ENCODE results near the gene LRRC8C.
A peak's percentile ranks its signal among the peaks of the same experiment; 100 is the strongest.

The LRRC8C gene

DNA sequence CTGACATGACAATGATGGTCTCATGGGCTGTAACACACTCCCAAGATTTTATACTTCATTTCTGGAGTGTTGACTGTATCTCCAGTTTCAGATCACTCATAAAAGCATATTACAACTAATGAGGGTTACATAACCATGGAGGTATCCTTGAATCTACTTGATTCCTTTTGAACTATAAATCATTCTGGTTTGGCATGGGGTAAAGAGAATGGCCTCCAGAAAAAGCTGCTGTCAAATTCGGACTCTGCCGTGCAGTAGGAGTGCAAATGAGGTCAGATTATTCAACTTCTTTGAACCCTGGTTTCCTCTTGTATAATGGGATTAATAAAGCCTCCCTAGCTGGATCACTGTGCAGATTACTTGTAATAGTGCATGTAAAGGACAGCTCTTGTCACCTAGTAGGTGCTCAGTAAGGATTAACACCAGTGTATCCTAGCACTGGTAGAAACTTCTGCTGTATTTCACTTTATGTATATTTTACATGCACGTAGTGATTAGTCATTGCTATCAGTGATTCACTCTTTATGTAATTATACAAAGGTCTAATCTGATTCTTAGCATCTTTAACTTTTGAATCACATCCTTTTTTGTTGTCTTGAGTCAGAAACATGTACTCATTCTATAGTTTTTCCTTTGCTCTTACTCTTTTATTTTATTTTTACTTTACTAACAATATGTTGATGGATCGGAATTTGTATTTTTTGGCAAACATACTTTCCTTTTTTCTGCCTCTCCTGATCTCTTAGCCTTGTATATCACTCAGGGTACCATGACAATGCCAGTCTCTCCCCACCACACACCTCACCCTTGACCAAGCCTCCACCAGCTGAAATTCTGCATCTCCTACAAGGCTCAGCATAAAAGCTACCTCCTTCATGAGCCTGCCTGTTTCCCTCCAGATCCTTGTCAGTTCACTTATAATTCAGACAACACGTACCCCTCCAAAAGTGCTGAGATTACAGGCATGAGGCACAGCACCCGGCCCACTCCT is 3.2 kb downstream of the LRRC8C start:
- peak; percentile 57 for DNase-seq

DNA sequence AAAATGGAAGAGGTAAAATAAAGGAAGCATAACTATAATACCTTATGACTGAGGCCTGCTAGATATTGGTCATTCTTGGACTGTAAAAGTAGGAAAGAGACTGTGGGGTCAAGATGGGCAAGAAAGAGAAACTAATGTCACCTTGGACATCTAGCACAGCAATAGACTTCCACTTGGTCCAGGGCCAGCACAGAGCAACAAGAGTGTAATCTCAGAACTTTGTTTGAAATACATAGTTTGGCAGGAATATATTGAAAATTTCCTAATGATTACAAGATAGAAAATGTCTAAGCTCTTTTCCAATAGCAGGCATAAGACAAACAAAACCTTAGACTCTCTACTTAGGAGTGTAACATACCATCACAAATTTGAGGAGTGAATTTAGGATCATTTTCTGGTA is 4.6 kb downstream of the LRRC8C start:
- DNase-seq: no peak

DNA sequence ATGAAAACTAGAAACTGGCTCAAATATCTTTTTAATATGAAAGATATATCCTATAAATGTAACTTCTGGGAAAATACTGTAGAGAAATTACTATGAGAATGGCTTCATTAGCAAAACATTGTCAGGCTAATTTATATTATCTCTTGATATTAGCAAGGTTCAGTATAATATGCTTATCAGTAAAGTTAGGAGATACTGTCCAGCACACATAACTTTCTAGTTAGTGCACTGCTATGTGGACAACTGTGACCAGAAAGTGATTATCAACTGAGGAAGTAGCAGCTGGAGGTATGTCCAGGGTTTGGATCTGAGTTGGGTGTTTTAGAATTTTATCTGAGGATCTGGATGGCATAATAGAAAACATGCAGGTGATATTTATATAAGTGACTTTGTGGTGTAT is 7.5 kb downstream of the LRRC8C start:
- no peak for DNase-seq

DNA sequence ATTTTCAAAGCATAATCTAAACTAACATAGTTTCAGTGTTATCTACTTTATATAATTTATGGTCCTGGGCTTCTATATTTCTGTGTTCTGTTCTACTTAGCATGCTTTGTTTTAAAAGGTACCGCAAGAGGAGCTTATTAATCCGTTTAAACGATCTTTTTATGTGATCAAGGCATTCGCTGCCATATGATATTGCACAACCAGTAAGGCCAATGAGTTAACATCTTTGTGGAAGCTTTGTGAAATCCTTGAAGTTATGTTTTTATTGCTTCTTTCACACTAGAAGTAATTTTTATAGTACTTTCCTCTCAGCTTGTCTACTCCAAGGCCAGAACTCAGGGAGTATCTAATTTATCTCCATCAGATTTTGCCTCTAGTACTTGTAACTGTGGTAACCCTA is 8.9 kb downstream of the LRRC8C start:
- DNase-seq: no peak

DNA sequence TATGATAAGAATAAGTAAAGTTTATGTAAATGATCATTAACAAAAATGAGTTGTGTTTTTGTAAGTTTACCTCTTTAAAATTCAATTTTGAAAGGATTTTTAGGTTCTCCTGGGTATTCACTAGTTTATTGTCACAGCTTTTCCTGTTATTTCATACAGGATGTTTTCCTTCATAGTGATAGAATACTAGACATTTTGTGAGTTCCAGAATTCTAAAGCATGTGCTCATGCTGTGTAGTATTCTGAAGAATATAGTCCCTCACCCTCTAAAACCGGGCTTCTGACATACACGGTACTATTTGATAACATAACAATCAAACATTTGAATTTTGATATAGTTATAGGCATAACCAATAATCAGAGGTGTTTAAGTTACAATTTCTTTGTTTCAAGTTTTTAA is 10.7 kb downstream of the LRRC8C start:
- DNase-seq: no peak

DNA sequence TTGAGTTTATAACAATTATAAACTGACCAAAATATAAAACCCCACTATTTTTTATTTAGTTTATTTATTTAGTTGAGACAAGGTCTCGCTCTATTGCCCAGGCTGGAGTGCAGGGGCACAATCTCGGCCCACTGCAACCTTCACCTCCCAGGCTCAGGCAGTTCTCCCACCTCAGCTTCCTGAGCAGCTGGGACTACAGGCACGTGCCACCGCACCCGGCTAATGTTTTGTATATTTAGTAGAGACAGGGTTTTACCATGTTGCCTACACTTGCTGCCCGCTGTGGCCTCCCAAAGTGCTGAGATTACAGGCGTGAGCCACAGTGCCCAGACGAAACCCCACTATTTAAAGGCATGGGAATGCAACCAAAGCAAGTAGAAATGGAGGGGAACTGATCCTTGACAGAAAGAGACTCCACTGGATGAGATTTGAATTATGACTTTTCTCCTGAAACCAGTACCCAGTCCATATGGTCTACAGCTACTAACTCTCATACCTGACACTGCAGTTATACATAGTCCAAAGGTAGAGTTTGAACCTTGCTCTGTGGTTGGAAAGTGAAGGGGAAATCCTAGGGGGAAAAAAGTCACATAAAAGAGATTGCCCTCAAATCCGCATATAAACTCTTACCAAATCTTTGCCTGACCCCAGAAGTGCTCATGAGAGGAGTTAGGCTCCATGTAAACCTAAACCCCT is 11.3 kb downstream of the LRRC8C start:
- no peak for DNase-seq

DNA sequence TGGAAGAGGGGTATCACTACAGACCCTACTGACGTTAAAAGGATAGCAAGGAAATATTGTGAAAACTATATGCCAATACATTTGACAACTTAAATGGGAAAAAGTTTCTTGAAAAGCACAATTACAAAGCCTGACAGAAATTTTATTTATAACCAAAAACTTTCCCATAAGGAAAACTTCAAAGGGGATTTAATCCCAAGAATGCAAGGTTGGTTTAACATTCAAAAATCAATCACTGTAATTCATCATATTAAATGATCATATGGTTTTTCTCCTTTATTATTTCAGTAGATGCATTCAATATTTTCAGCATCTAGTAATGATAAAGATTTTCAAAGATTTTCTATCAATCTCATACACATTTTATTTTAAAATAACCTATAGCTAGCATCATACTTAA is 13.3 kb downstream of the LRRC8C start:
- DNase-seq: no peak

DNA sequence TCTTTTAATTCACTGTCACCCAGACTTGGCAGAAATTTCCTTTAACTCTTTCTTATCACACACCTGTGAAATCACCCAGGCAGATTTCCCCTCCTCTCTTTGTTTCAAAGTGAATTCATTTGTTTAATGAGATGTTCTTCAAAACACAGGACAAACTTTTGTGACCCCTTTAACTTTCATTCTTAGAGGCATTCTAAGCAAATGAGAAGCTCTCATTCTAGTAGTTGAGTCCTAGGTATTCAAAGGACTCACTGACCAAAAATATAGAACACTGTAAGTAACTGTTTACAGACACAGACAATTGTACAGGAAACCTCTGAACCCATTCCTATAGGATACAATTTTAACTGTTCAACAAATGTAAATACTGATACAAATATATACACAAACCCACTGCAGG is 16.9 kb downstream of the LRRC8C start:
- DNase-seq: no peak

DNA sequence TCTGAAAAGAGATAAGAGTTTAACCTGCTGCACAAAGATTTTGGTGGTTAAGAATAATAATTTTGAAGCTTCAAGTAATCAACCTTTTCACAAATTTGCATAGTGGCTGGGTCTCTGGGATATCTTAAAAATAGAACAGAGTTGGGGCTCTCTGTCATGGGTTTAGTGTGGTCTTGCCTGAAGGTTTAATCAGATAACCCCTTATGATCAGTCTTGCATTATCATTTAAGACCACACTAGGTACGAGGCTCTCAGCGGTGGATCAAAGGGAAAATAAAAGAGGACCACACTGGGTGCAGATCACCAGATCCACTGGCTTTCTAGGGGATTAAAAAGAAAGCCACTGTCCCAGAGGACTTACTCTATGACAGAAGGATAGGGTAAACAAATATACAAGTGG is 19.5 kb downstream of the LRRC8C start:
- no peak for DNase-seq

DNA sequence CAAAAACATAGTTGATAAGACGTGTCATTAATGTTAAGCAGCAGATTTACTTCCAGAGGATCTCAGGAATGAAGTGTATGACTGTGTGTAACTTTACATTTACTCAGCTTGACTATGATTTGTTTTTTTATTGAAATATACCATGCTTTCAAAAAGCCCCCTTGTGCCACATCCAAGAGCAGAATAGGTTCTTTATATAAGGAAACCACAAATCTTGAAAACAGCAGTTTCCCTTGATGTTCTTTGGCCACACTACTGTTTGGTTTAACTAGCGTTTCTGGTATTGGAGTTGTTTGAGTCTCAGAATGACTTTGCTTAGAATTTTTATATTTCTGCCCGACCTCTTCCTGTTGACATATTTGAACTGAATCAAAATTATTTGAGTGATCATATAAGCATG is 25.0 kb downstream of the LRRC8C start:
- peak; percentile 83 for DNase-seq

DNA sequence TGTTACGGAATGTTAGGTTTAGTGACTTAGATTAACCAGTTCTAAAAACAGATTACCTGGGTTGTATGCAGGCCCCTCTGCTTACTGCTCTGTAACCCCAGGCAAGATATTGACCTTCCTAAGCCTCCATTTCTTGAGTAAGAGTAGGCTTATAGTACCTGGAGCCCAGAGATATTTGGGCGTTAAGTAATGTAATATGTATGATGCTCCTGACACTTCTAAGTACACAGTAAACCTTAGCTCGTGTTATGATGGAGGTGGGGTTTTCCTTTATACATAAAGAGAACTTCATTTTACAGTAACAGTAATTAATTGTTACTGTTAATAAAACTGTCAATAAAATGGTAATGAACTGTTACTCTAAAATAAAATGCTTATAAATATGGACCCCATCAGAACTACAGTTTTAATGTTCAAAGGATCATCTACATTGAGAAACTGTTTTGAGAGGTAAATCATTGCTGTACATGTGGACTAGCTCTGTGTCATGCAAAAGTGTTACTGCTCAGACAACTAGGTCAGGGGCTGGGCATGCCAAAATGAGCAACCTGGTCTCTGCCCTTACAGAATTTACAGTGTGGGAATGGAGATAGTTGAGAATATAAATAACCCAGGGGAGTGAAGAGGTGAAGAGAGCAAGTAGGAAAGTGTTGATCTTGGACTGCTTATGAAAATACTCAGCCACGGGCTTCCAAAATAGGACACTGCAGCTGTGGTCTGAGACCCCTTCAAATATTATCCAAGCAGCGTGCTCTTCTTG is 26.6 kb downstream of the LRRC8C start:
- DNase-seq: peak; percentile 31

DNA sequence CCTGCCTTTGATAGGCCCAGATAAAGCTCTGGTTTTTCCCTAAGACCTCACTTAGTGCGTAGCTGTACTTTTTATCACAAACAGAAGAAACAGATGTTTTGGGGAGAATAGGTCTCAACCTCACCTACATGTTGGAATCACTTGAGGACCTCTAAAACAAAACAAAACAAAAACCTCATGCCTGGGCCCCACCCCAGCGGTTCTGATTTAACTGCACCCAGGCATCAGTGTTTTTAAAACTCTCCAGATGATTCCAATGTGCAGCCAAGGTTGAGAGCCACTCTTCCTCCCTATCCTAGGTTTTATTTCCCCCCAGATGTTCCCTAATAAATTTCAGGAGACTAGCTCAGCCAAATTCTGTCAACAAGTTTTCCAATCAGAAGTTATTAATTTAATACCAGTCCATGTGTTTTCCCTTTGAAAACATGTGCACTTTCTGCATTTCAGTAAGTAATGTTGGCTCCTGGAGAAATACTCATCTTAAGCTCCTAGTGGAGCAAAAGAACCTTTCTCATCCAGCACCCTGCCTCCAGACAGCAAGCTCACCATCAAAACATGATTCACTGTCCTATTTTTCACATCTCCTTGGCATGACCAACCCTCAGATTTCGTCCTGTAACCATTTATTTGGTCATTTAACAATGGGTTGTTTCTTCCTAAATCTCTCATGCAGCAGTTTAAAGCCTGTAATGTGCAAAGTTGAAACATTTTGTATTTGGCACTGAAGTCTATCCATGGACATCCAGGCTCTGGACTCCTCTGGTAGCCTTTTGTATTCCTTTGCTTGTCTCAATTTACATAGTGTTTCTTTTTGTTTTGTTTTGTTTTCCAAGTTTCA is 27.5 kb downstream of the LRRC8C start:
- no peak for DNase-seq

DNA sequence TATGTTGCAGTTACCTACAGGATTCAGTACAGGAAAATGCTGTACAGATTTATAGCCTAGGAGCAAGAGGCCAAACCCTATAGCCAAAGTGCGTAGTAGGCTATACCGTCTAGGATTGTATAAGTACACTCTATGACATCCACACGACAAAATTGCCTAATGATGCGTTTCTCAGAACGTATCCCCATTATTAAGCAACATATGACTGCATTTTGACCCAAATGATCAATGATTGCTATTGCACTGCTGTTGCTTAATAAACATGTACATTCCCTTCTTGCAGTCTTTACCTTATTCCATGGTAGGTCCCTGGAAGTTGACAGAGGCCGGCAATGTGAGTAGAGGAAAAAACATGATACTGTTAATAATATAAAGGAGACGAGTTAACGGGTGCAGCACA is 33.0 kb downstream of the LRRC8C start:
- DNase-seq: no peak

DNA sequence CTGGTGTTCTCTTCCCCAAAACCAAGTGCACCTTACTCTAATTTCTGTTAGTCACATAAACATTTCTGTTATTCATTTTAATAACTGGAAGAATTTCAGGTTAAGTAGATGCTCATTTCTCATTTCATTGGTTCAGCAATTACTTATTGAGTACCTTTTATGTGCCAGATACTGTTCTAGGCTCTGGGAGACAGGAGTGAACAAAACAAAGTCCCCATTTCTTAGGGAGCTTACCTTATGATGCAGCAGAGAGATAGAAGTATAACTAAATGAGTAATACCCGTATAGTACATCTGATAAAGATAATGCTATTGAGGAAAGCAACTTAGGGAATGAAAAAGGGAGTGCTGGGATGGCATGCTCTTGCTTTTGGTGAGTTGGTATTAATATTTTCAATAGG is 33.7 kb downstream of the LRRC8C start:
- DNase-seq: no peak

DNA sequence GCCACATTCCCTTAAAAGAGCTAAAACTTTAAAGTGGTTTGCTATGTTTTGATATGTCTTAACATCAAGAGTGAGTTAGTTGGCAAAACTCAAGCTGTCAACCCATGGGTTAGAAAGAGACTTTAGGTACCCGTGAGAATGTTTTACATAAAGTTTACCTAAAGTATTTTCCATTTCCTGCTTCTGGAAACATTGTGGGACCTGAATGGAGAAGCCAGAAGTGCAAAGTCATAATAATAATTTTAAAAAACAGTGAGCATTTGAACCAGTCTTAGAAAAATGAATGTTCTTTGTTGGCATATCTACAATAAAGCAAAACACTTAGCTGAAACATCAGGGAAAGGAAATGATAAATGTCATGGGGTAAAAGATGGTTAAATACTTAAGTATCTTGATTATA is 34.8 kb downstream of the LRRC8C start:
- DNase-seq: no peak

DNA sequence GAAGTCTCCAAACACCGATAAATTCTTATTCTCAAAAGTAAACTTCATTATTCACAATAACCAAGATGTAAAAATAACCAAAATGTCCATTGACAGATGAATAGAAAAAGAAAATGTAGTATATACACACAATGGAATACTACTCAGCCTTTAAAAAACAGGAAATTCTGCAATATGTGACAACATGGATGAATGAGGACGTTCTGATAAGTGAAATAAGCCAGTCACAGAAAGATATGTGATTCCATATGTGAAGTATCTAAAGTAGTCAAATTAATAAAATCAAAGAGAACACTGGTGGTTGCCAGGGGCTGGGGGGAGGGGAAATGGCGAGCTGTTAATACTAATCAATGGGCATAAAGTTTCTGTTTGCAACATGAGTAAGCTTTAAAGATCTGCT is 36.0 kb downstream of the LRRC8C start:
- DNase-seq: no peak

DNA sequence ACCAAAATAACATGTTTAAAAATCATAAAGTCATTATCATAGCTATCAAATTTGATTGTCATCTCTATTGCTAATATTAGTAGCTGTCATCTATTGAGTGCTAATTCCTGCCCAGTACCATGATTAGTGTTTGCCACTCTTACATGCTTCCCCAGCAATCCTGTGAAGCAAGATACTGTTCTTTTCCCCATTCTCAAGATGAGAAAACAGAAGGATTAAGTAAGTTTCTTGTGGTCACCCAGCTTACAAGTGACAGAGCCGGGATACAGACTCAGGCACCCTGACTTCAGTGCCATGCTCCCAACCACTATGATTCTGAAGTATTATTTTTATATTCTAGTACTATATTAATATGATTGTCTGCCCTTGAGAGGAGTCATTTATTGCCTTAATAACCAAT is 36.5 kb downstream of the LRRC8C start:
- DNase-seq: no peak

DNA sequence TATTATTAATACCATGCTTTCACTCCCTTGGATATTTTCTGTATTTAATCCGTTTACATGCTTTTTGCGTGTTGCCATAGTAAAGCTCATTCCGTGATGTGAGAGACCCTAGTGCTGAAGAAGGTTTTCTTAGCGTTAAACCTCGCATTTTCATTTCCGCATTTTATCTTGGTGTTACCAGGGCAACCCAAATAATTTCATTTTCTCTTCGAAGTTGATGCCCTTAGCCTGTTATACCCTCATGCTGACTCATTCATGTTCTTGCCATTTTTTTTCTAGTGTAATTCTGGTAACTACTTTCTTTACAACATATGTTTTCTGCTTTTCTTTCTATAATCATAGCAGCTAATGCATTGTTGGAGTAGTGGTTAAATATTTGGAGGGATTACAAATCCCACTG is 37.2 kb downstream of the LRRC8C start:
- DNase-seq: peak; percentile 83

DNA sequence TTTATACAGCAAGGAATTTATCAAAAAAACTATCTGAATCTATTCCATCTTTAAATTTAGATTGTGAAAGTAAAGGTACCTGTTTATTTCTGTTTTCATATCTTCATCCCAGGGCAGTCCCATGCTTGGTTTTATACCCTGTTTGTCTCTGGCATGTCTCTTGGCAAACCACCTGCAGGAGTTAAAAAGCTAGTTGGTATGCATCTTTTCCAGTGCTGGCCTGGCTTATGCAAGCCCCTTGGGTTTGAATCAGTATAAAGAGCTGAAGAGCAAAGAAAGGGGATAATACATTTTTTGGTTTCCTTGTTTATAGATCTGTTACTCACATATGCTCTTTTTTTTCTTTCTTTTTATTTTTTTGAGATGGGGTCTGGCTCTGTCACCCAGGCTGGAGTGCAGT is 37.8 kb downstream of the LRRC8C start:
- no peak for DNase-seq

DNA sequence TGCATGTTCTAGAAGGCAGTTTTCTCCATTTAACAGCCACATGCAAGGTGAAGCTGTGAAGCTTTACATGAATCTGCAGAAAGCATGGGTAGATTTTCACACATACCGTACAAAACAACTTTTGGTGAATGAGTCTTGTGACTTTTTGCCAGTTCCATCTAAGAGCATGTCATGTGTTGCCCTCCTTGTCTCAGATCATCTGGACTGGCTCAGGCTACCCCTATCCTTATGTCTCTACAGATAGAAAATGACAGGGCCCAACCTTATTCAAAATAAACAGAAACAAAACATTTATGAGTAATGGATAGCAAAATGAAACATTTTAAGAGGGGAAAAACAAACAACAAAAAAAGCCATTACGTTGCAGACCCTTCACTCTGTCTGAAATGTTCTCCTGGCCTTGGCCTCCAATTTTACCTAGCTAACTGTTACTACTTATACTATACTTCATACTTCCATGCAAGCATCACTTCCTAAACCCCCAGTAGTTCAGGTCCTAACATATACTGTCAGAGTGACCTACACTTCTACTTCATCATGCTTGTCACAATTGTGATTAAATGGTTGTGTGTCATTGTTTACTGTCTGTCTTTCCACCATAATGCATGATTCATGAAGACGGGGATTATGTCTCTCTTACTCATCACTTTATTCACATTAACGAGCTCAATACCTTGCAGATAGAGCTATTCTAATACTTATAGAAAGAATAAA is 39.0 kb downstream of the LRRC8C start:
- no peak for DNase-seq

DNA sequence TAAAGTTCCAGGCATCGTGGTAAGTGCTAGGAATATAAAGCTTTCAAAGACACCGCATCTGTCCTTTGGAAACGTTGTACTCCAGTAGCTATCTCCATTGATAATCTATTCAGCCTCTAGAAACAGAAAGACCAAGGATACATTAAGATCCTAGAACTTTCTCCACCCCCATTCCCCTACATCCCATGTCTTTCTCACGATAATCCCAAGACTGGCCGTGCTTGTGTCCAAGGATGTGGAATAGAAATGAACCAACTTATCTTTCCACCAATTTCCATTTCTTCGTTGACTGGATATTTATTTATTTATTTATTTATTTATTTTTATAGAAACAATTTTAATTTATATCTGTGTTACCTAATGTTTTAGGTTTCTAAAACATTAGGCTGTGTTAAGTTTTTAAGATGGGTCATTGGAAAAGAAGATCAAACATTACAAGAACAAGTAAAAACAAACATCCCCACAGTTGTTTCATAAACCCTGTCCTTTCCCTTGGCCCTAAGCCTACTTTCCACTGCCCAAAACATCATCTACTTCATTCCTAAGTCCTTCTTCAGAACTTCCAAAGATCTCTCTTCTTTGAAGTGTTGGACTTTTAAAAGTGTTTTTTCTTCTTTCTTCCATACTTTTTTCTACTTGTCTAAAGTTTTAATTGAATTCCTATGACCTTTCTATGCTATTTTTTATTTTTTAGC is 39.7 kb downstream of the LRRC8C start:
- no peak for DNase-seq
